Measurements from ENCODE around the gene FSIP2. TPM values are rescaled to one million over a fixed set of nuclear protein-coding genes. Genes with fewer than 3 reads are reported as not detected.

The FSIP2 gene
- 0.03 and 0.10 TPM in 2 replicates for total RNA-seq (2014; rRNA removed; shearing (Covaris generic))

GRCh38 chr2:185738679-185739472 lies at the start of gene FSIP2:
Gene FSIP2, plus strand, starts transcription at chr2:185738804. Its CDS starts 91 bp downstream, at chr2:185738895.
- Histone ChIP-seq H3K27me3 (no peaks in the 10 kb centered on the region), H3K27ac (no peak within 1 kb of the TSS), H3K9me3 (replicated peaks) (no peaks in the 10 kb centered on the region; the same call in 1 of the 2 replicates), H3K4me3 (no peak within 1 kb of the TSS), H3K36me3 (no peaks in the 10 kb centered on the region), H3K4me1 (peaks cover 5% of the 10 kb centered on the region; the same call in 1 of the 2 replicates)
- no peak for DNase-seq

GRCh38 chr2:185689906-185690539 lies 48.6 kb upstream of the FSIP2 start:
- no peak for DNase-seq
- no peaks in the 10 kb centered on the region for H3K4me1 ChIP-seq
- H3K27ac ChIP-seq: no peak overlapping the region
- no peaks in the 10 kb centered on the region for H3K27me3 ChIP-seq
- no peak overlapping the region for H3K4me3 ChIP-seq
- no peaks in the 10 kb centered on the region for H3K36me3 ChIP-seq
- no peaks in the 10 kb centered on the region for H3K9me3 ChIP-seq (replicated peaks)

- Histone ChIP-seq H3K9me3 (replicated peaks) (no peaks in the 10 kb centered on the region), H3K4me3 (no peak overlapping the region), H3K4me1 (no peaks in the 10 kb centered on the region), H3K27ac (no peak overlapping the region), H3K36me3 (no peaks in the 10 kb centered on the region), H3K27me3 (no peaks in the 10 kb centered on the region)
- no peak for DNase-seq
Measured at GRCh38 chr2:185695711-185696235, 42.8 kb upstream of the FSIP2 start.

- H3K36me3 ChIP-seq: no peaks in the 10 kb centered on the region
- no peak overlapping the region for H3K27ac ChIP-seq
- H3K9me3 ChIP-seq (replicated peaks): no peaks in the 10 kb centered on the region
- H3K4me3 ChIP-seq: no peak overlapping the region
- no peaks in the 10 kb centered on the region for H3K4me1 ChIP-seq
- H3K27me3 ChIP-seq: no peaks in the 10 kb centered on the region
- no peak for DNase-seq
Measured at GRCh38 chr2:185700883-185701282, 37.7 kb upstream of the FSIP2 start.

- DNase-seq: no peak
- Histone ChIP-seq H3K36me3 (no peaks in the 10 kb centered on the region), H3K4me1 (peaks cover 5% of the 10 kb centered on the region; the same call in 1 of the 2 replicates), H3K27ac (no peak overlapping the region), H3K27me3 (no peaks in the 10 kb centered on the region), H3K4me3 (no peak overlapping the region), H3K9me3 (replicated peaks) (no peaks in the 10 kb centered on the region; the same call in 1 of the 2 replicates)
Measured at GRCh38 chr2:185734658-185735057, 3.9 kb upstream of the FSIP2 start.

GRCh38 chr2:185736210-185736609 lies 2.4 kb upstream of the FSIP2 start:
- no peaks in the 10 kb centered on the region; the same call in 1 of the 2 replicates for H3K9me3 ChIP-seq (replicated peaks)
- no peak overlapping the region for H3K4me3 ChIP-seq
- no peaks in the 10 kb centered on the region for H3K36me3 ChIP-seq
- peaks cover 5% of the 10 kb centered on the region; the same call in 1 of the 2 replicates for H3K4me1 ChIP-seq
- no peak overlapping the region for H3K27ac ChIP-seq
- H3K27me3 ChIP-seq: no peaks in the 10 kb centered on the region
- no peak for DNase-seq

- H3K27me3 ChIP-seq: no peaks in the 10 kb centered on the region
- H3K4me3 ChIP-seq: no peak overlapping the region
- H3K4me1 ChIP-seq: no peaks in the 10 kb centered on the region
Measured at GRCh38 chr2:185745864-185746859, 7.6 kb downstream of the FSIP2 start.

GRCh38 chr2:185757356-185757755 lies 18.8 kb downstream of the FSIP2 start:
- Histone ChIP-seq H3K9me3 (replicated peaks) (no peaks in the 10 kb centered on the region; the same call in 1 of the 2 replicates), H3K4me3 (no peak overlapping the region), H3K27me3 (no peaks in the 10 kb centered on the region), H3K27ac (no peak overlapping the region), H3K4me1 (no peaks in the 10 kb centered on the region), H3K36me3 (no peaks in the 10 kb centered on the region)
- DNase-seq: no peak

More at GRCh38 chr2:185745864-185746859, 7.6 kb downstream of the FSIP2 start:
- Histone ChIP-seq H3K36me3 (no peaks in the 10 kb centered on the region), H3K9me3 (replicated peaks) (no peaks in the 10 kb centered on the region), H3K27ac (no peak overlapping the region)
- no peak for DNase-seq

GRCh38 chr2:185771396-185771795 lies 32.8 kb downstream of the FSIP2 start:
- H3K4me1 ChIP-seq: no peaks in the 10 kb centered on the region
- H3K36me3 ChIP-seq: no peaks in the 10 kb centered on the region
- peaks cover 28% of the 10 kb centered on the region for H3K9me3 ChIP-seq (replicated peaks)
- DNase-seq: peak in 1 of 2 experiments; percentile 7
- no peak overlapping the region for H3K27ac ChIP-seq
- no peak overlapping the region for H3K4me3 ChIP-seq
- no peaks in the 10 kb centered on the region for H3K27me3 ChIP-seq

GRCh38 chr2:185780890-185781289 lies 42.3 kb downstream of the FSIP2 start:
- Histone ChIP-seq H3K36me3 (no peaks in the 10 kb centered on the region), H3K9me3 (replicated peaks) (no peaks in the 10 kb centered on the region), H3K4me1 (no peaks in the 10 kb centered on the region), H3K4me3 (no peak overlapping the region), H3K27me3 (no peaks in the 10 kb centered on the region), H3K27ac (no peak overlapping the region)
- no peak for DNase-seq

- Histone ChIP-seq H3K27me3 (no peaks in the 10 kb centered on the region), H3K4me1 (no peaks in the 10 kb centered on the region), H3K27ac (no peak overlapping the region), H3K9me3 (replicated peaks) (no peaks in the 10 kb centered on the region), H3K4me3 (no peak overlapping the region), H3K36me3 (no peaks in the 10 kb centered on the region)
- DNase-seq: no peak
Measured at GRCh38 chr2:185782223-185782769, 43.7 kb downstream of the FSIP2 start.

GRCh38 chr2:185785156-185785555 lies 46.6 kb downstream of the FSIP2 start:
- no peaks in the 10 kb centered on the region for H3K27me3 ChIP-seq
- DNase-seq: no peak
- H3K4me1 ChIP-seq: no peaks in the 10 kb centered on the region
- H3K36me3 ChIP-seq: 0 out of 2 replicates have a peak, but pooled peaks cover 2% of the 10 kb centered on the region
- no peaks in the 10 kb centered on the region for H3K9me3 ChIP-seq (replicated peaks)
- no peak overlapping the region for H3K4me3 ChIP-seq
- no peak overlapping the region for H3K27ac ChIP-seq

GRCh38 chr2:185785851-185786473 lies 47.4 kb downstream of the FSIP2 start:
- H3K9me3 ChIP-seq (replicated peaks): no peaks in the 10 kb centered on the region
- no peak for DNase-seq
- no peak overlapping the region for H3K4me3 ChIP-seq
- H3K4me1 ChIP-seq: no peaks in the 10 kb centered on the region
- no peak overlapping the region for H3K27ac ChIP-seq
- 0 out of 2 replicates have a peak, but pooled peaks cover 2% of the 10 kb centered on the region for H3K36me3 ChIP-seq
- no peaks in the 10 kb centered on the region for H3K27me3 ChIP-seq
